GM12892 (cell line): ENCODE data around the gene ZDHHC12.

Experiments used
- POLR2A ChIP-seq: IDR thresholded peaks from 2 replicates; pipeline ENCODE4 v1.6.1; 2011; ENCODE audit warnings: low read depth, low read length, control low read depth
- POLR2AphosphoS5 ChIP-seq: IDR thresholded peaks from 2 replicates; pipeline ENCODE4 v1.6.1; 2011; ENCODE audit warnings: low read depth, low read length, control low read depth

GRCh38 chr9:128719919-128720605 lies 3.9 kb downstream of the ZDHHC12 start:
- TF ChIP-seq POLR2A (no peak), POLR2AphosphoS5 (no peak)
